NCI-H1436 (cell line): ENCODE measurements around the gene HAS3.
A peak's percentile ranks its signal among the peaks of the same experiment; 100 is the strongest.
"Not testable (repeated sequence)": the region's sequence is repeated elsewhere in the genome, so short reads cannot be mapped to it uniquely, and the experiment has no call there.

Experiments
- DNase-seq: peaks from one replicate; lab custom pipeline; 2025; lab: John Stamatoyannopoulos, UW

Gene HAS3

GRCh38 chr16:69105501-69106361 is at the start of gene HAS3:
Gene HAS3 (plus strand): TSS chr16:69105653. CDS start chr16:69109396, 3,743 bp downstream.
- DNase-seq = peak; percentile 45

GRCh38 chr16:69055980-69056379 is 49.5 kb upstream of the HAS3 start:
- DNase-seq = no peak

GRCh38 chr16:69056421-69056820 is 49.0 kb upstream of the HAS3 start:
- no peak for DNase-seq

GRCh38 chr16:69057400-69058378 is 47.8 kb upstream of the HAS3 start:
- no peak for DNase-seq

- not testable (repeated sequence) for DNase-seq
Measured at GRCh38 chr16:69063491-69063890, 42.0 kb upstream of the HAS3 start.

GRCh38 chr16:69064124-69064763 is 41.2 kb upstream of the HAS3 start:
- no peak for DNase-seq

GRCh38 chr16:69064764-69065313 is 40.6 kb upstream of the HAS3 start:
- DNase-seq = no peak

- no peak for DNase-seq
Measured at GRCh38 chr16:69069504-69069903, 35.9 kb upstream of the HAS3 start.

- DNase-seq = no peak
Measured at GRCh38 chr16:69071036-69071435, 34.4 kb upstream of the HAS3 start.

- DNase-seq = no peak
Measured at GRCh38 chr16:69072640-69072974, 32.8 kb upstream of the HAS3 start.

GRCh38 chr16:69073181-69073702 is 32.2 kb upstream of the HAS3 start:
- DNase-seq = no peak

- no peak for DNase-seq
Measured at GRCh38 chr16:69077251-69077650, 28.2 kb upstream of the HAS3 start.

GRCh38 chr16:69078073-69078472 is 27.4 kb upstream of the HAS3 start:
- DNase-seq = no peak

GRCh38 chr16:69079697-69080096 is 25.8 kb upstream of the HAS3 start:
- DNase-seq = no peak

GRCh38 chr16:69083306-69083941 is 22.0 kb upstream of the HAS3 start:
- DNase-seq = no peak

GRCh38 chr16:69084289-69084688 is 21.2 kb upstream of the HAS3 start:
- DNase-seq = no peak

- DNase-seq = no peak
Measured at GRCh38 chr16:69085032-69085695, 20.3 kb upstream of the HAS3 start.

- DNase-seq = no peak
Measured at GRCh38 chr16:69087161-69087581, 18.3 kb upstream of the HAS3 start.

- DNase-seq = no peak
Measured at GRCh38 chr16:69088684-69089083, 16.8 kb upstream of the HAS3 start.

- DNase-seq = peak; percentile 21
Measured at GRCh38 chr16:69089091-69089910, 16.2 kb upstream of the HAS3 start.
